NCI-H1417 treated with DMSO at 0.1 percent for 48 hours (cell line): ENCODE measurements around the gene STK10.
"Not testable (repeated sequence)": the region's sequence is repeated elsewhere in the genome, so short reads cannot be mapped to it uniquely, and the experiment has no call there.

ENCODE experiments used
- DNase-seq: peaks from one replicate; lab custom pipeline; 2025; lab: John Stamatoyannopoulos, UW

STK10 gene

GRCh38 chr5:172051643-172052339 lies 136.2 kb downstream of the STK10 start:
- DNase-seq, result no peak

GRCh38 chr5:172050080-172050479 lies 137.9 kb downstream of the STK10 start:
- DNase-seq, result no peak

GRCh38 chr5:172049226-172049796 lies 138.7 kb downstream of the STK10 start:
- DNase-seq, result no peak

- no peak for DNase-seq
Measured at GRCh38 chr5:172048539-172049101, 139.4 kb downstream of the STK10 start.

- DNase-seq, result no peak
Measured at GRCh38 chr5:172048170-172048422, 139.9 kb downstream of the STK10 start.

GRCh38 chr5:172046593-172046992 lies 141.4 kb downstream of the STK10 start:
- DNase-seq, result no peak

GRCh38 chr5:172045315-172045632 lies 142.8 kb downstream of the STK10 start:
- no peak for DNase-seq

GRCh38 chr5:172044631-172045314 lies 143.3 kb downstream of the STK10 start:
- no peak for DNase-seq

- DNase-seq, result no peak
Measured at GRCh38 chr5:172043865-172044264, 144.2 kb downstream of the STK10 start.

- DNase-seq, result no peak
Measured at GRCh38 chr5:172042183-172042582, 145.8 kb downstream of the STK10 start.

- no peak for DNase-seq
Measured at GRCh38 chr5:172038167-172038566, 149.9 kb downstream of the STK10 start.

GRCh38 chr5:172035049-172035448 lies 153.0 kb downstream of the STK10 start:
- no peak for DNase-seq

GRCh38 chr5:172031894-172032461 lies 156.0 kb downstream of the STK10 start:
- no peak for DNase-seq

GRCh38 chr5:172029876-172030275 lies 158.1 kb downstream of the STK10 start:
- no peak for DNase-seq

GRCh38 chr5:172028167-172028566 lies 159.9 kb downstream of the STK10 start:
- no peak for DNase-seq

GRCh38 chr5:172020110-172020786 lies 167.8 kb downstream of the STK10 start:
- not testable (repeated sequence) for DNase-seq

GRCh38 chr5:172015346-172015745 lies 172.7 kb downstream of the STK10 start:
- DNase-seq, result no peak

GRCh38 chr5:172010278-172010677 lies 177.7 kb downstream of the STK10 start:
- DNase-seq, result no peak

- DNase-seq, result no peak
Measured at GRCh38 chr5:172009536-172010270, 178.3 kb downstream of the STK10 start.

- DNase-seq, result no peak
Measured at GRCh38 chr5:172008689-172009141, 179.3 kb downstream of the STK10 start.

GRCh38 chr5:172008111-172008455 lies 179.9 kb downstream of the STK10 start:
- no peak for DNase-seq
